Measurements from ENCODE around the gene ILKAP.

GRCh38 chr2:238203973-238204683 is 633 bp upstream of the ILKAP start:
- TF ChIP-seq REST (IDR thresholded peaks at IDR 0.05; ENCODE audit: insufficient read depth in 1 of 2, low read depth in 2 of 2, low read length in 1 of 2) (no peak), CTCF (IDR thresholded peaks at IDR 0.05) (no peak), SIN3A (IDR thresholded peaks at IDR 0.05; ENCODE audit: borderline replicate concordance, insufficient read depth, low read depth, low read length) (no peak), POLR2AphosphoS5 (IDR thresholded peaks at IDR 0.05; ENCODE audit: low read depth, low read length) (no peak)

Data from Panc1 (cell line).